GM18870 (cell line): ENCODE measurements around the gene GJD2.

Experiments used
- ATAC-seq: cut with Tn5 transposase; IDR thresholded peaks from one replicate; pipeline ENCODE4 v1.9.1; 2021; ENCODE audit warnings: moderate library complexity; ENCODE audit not compliant: unreplicated experiment

The GJD2 gene

DNA sequence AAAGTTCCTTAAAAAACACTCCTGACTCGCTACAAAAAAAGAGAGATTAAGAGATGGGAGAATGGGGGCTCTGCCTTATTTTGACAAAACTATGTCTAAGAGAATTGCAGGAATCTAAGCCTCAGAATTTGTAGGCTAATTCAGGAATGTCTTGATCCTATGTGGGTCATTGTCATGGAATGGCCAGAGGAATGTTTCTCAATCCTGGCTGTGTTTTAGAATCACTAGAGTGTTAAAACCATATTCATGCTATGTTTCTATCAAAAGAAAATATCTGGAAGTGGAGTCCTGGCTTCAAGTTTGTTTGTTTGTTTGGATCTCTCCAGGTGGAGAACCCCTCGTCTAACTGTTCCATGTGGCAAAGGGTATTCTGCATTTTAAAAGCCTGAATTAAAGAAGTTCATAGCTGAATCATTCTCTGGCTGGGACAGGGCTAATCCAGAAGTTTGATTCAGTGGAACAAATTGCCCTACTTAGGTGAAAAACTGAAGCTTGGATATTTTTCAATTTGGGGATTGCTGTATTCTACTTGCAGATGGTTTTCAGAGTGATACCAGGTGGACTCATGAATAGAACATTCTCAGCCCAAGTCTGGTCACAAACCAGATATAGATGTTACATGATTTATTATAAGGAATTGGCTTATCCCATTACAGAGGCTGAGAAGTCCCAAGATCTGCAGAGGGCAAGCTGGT is 28.2 kb downstream of the GJD2 start:
- ATAC-seq: no peak

GRCh38 chr15:34725556-34725955 is 29.2 kb downstream of the GJD2 start:
- ATAC-seq: no peak

GRCh38 chr15:34724481-34724880 is 30.3 kb downstream of the GJD2 start:
- no peak for ATAC-seq

DNA sequence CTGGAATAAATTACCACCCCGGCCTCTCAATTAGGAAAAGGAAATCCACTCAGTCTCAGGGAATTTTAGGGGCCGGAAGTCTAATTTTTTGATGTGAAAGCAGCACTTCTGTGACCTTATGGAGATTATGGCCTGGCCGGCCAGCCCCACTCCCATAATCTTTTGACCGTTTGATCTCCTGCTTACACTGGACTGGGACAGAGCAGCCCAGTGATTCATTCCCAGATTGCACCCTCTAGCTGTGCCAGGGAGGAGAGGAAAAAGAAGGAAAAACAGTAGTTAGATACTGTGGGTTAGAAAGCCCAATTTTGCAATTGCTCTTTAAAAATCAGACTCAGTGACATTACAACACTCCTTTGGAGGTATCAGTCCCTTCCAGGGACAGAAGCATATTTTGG is 32.4 kb downstream of the GJD2 start:
- no peak for ATAC-seq

GRCh38 chr15:34721802-34722438 is 32.9 kb downstream of the GJD2 start:
- ATAC-seq: no peak

DNA sequence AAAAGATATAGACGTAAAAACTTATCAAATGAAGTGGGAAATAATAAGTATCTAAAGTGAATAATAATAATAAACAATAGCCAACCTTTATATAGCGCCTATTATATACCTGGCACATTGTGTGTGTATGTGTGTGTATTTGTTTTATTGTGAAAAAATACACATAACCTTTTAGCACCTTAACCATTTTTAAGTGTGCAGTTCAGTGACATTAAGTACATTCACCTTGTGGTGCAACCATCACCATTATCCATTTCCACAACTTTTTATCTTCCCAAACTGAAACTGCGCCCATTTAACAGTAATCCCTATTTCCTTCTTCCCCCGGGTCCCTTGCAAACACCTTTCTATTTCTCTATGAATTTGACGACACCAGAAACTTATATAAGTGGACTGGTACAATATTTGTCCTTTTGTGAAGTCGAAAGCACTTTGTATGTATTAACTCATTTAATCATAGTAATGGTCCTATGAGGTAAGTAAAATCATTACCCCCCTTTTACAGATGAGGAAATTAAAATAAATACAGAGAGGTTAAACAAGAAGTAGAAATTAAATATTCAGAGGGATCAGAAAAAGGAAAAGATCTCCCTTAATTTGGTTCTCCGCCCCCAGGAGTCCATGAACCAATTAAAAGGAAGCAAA is 33.5 kb downstream of the GJD2 start:
- no peak for ATAC-seq

- ATAC-seq: no peak
Measured at GRCh38 chr15:34719695-34720094, 35.1 kb downstream of the GJD2 start.

GRCh38 chr15:34718681-34719665 is 35.8 kb downstream of the GJD2 start:
- ATAC-seq: no peak

DNA sequence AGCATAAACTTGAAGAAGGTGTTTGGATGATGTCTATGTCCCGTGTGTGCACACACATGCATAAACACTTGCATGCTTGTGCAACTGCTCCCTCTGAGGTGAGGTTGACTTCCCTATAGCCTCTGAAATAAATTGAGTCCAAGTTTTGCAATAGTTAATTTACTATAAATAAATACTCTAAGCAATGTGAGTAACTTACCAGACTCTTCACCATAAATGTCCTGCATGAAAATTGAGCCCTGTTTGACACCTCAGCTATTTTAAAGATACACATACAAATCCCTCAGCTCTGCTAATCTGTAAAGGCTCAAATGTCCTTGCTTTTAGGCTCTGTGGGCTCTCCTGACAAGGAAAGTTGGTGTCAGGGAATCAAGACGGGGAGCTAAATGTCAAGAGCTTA is 37.1 kb downstream of the GJD2 start:
- no peak for ATAC-seq

- no peak for ATAC-seq
Measured at GRCh38 chr15:34716111-34716510, 38.7 kb downstream of the GJD2 start.

DNA sequence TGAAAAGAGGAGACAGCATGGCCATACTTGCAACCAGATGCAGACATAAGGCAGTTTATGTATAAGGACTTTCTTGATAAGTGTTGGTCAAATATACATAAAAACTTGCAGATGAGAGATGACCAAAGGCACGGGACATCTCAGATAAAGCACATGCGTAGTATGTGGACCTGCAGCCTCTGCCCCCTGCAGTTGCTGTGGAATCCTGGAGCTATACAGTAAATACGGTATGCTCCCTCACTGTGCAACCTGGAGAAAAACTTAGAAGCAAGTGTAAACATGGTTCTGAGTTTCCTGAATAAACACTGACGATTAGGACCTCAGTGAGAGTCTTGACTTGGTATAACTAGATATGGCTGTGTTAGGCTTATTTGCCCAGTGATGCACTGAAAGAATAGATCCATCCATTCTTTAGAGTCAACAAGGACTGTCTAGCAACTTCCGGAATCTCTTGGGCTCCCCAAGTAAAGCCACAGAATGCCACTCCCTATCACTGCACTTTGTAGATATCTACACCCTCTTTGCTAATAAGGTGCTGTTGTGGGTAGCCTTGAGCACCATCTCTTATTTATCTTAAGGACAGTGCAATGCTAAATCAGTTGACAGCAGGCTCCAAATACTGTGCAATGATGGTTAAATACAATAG is 40.2 kb downstream of the GJD2 start:
- no peak for ATAC-seq

DNA sequence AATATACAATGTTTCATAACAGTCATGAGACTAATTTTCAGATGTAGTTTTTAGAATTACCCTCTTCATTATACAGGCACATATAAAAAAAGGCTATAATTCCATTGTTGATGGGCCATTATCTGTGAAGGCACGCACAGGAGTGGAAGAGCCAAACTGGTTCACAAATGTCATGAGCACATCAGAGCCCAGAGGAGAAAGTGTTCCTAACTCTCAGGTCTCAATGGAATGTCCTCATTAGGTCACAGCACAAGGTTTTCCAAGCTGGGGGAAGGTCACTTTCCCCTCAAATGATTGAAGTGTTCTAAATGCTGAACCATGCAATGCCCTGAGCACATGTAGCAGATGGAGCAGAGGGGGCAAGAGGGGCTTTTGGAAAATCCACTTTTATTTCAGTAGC is 41.2 kb downstream of the GJD2 start:
- no peak for ATAC-seq

DNA sequence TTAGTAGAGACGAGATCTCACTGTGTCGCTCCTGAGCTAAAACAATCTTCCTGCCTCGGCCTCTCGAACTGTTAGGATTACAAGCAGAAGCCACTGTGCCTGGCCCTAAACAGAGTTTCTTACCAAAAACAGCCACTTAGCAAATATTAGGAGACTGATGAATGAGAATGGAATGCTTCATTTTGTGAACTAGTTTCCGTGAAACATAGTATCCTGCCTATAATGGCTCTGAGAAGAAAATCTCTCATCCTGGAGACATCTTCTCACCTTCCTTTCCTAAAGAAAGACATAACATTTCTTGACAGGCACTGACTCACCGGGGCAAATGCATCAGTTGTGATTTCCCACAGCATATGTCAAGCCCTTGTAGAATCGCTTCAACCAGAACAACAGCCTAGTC is 44.9 kb downstream of the GJD2 start:
- ATAC-seq: no peak

- ATAC-seq: no peak
Measured at GRCh38 chr15:34708422-34708821, 46.4 kb downstream of the GJD2 start.

- ATAC-seq: no peak
Measured at GRCh38 chr15:34701536-34701935, 53.3 kb downstream of the GJD2 start.
